ENCODE results near the gene ZNF524.

DNA sequence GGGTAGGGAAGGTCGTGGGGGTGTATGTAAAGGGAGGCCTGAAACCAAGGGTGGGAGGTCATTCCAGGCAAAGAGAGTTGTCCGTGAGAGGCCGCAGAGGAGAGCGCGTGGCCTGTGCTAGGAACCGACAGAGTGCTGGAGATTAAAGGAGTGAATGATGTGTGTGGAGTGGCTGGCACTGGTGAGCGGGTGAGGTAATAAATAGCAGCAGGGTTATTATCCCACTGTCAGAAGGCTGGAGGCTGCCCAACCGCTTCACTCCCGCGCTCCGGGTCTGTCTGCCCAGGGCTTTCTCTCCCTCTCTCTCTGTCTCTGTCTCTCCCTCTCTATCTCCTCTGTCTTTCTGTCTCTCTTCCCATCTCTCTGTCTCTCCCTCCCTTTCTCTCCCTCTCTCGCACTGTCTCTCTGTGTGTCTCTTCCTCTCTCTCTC, 36.8 kb upstream of the ZNF524 start:
- TF ChIP-seq, protein P1, sequence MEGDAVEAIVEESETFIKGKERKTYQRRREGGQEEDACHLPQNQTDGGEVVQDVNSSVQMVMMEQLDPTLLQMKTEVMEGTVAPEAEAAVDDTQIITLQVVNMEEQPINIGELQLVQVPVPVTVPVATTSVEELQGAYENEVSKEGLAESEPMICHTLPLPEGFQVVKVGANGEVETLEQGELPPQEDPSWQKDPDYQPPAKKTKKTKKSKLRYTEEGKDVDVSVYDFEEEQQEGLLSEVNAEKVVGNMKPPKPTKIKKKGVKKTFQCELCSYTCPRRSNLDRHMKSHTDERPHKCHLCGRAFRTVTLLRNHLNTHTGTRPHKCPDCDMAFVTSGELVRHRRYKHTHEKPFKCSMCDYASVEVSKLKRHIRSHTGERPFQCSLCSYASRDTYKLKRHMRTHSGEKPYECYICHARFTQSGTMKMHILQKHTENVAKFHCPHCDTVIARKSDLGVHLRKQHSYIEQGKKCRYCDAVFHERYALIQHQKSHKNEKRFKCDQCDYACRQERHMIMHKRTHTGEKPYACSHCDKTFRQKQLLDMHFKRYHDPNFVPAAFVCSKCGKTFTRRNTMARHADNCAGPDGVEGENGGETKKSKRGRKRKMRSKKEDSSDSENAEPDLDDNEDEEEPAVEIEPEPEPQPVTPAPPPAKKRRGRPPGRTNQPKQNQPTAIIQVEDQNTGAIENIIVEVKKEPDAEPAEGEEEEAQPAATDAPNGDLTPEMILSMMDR (IDR thresholded peaks at IDR 0.05; ENCODE audit: insufficient read depth, low read length) = no peak
- TF ChIP-seq, protein P2, sequence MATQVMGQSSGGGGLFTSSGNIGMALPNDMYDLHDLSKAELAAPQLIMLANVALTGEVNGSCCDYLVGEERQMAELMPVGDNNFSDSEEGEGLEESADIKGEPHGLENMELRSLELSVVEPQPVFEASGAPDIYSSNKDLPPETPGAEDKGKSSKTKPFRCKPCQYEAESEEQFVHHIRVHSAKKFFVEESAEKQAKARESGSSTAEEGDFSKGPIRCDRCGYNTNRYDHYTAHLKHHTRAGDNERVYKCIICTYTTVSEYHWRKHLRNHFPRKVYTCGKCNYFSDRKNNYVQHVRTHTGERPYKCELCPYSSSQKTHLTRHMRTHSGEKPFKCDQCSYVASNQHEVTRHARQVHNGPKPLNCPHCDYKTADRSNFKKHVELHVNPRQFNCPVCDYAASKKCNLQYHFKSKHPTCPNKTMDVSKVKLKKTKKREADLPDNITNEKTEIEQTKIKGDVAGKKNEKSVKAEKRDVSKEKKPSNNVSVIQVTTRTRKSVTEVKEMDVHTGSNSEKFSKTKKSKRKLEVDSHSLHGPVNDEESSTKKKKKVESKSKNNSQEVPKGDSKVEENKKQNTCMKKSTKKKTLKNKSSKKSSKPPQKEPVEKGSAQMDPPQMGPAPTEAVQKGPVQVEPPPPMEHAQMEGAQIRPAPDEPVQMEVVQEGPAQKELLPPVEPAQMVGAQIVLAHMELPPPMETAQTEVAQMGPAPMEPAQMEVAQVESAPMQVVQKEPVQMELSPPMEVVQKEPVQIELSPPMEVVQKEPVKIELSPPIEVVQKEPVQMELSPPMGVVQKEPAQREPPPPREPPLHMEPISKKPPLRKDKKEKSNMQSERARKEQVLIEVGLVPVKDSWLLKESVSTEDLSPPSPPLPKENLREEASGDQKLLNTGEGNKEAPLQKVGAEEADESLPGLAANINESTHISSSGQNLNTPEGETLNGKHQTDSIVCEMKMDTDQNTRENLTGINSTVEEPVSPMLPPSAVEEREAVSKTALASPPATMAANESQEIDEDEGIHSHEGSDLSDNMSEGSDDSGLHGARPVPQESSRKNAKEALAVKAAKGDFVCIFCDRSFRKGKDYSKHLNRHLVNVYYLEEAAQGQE (IDR thresholded peaks at IDR 0.05; ENCODE audit: insufficient replicate concordance, low read depth) = no peak
- no peak for TF ChIP-seq POLR2AphosphoS5 (IDR thresholded peaks at IDR 0.05; ENCODE audit: low read depth)
- no peak for TF ChIP-seq SPI1 (IDR thresholded peaks at IDR 0.05; ENCODE audit: borderline replicate concordance, low read depth)
